GM18951 (cell line): ENCODE measurements around the gene USP25.
A peak's percentile ranks its signal among the peaks of the same experiment; 100 is the strongest.

ENCODE experiments used
- POLR2A ChIP-seq: IDR thresholded peaks from 4 replicates; pipeline ENCODE4 v1.6.1; 2011; ENCODE audit warnings: mild to moderate bottlenecking; ENCODE audit not compliant: insufficient read length, insufficient read depth; ENCODE audit errors: extremely low read depth
- in situ Hi-C: fragments of 300-500 bp; cut with MboI; formaldehyde crosslinking; loops from one replicate; pipeline ENCODE4 v1.12.0; 2022; ENCODE audit warnings: low sequenced_read_pairs, mixed read lengths, inconsistent platforms; ENCODE audit not compliant: unreplicated experiment

The USP25 gene

GRCh38 chr21:15729674-15730483, at the start of gene USP25:
USP25 (plus strand) TSS chr21:15729982; CDS start chr21:15730394, 412 bp downstream.
- TF ChIP-seq POLR2A, result peak; percentile 81
- in situ Hi-C loops, result no loop called here

- no peak for TF ChIP-seq POLR2A
- in situ Hi-C loops, result no loop called here
Observed at GRCh38 chr21:15682186-15682895, 47.4 kb upstream of the USP25 start.

- TF ChIP-seq POLR2A, result no peak
- in situ Hi-C loops, result no loop called here
Observed at GRCh38 chr21:15682977-15683376, 46.8 kb upstream of the USP25 start.

GRCh38 chr21:15686506-15686905, 43.3 kb upstream of the USP25 start:
- TF ChIP-seq POLR2A, result no peak

GRCh38 chr21:15687208-15687607, 42.6 kb upstream of the USP25 start:
- no peak for TF ChIP-seq POLR2A
- in situ Hi-C loops, result no loop called here

More at GRCh38 chr21:15686506-15686905, 43.3 kb upstream of the USP25 start:
- in situ Hi-C loops, result no loop called here

- in situ Hi-C loops, result no loop called here
- no peak for TF ChIP-seq POLR2A
Observed at GRCh38 chr21:15688016-15688415, 41.8 kb upstream of the USP25 start.

GRCh38 chr21:15688809-15689208, 41.0 kb upstream of the USP25 start:
- in situ Hi-C loops, result no loop called here
- TF ChIP-seq POLR2A, result no peak

- no peak for TF ChIP-seq POLR2A
- in situ Hi-C loops, result no loop called here
Observed at GRCh38 chr21:15692711-15693110, 37.1 kb upstream of the USP25 start.

GRCh38 chr21:15695241-15695640, 34.5 kb upstream of the USP25 start:
- in situ Hi-C loops, result no loop called here

GRCh38 chr21:15701830-15702229, 28.0 kb upstream of the USP25 start:
- in situ Hi-C loops, result no loop called here

More at GRCh38 chr21:15695241-15695640, 34.5 kb upstream of the USP25 start:
- no peak for TF ChIP-seq POLR2A

GRCh38 chr21:15703932-15704331, 25.9 kb upstream of the USP25 start:
- no peak for TF ChIP-seq POLR2A
- in situ Hi-C loops, result no loop called here

More at GRCh38 chr21:15701830-15702229, 28.0 kb upstream of the USP25 start:
- TF ChIP-seq POLR2A, result no peak

GRCh38 chr21:15706696-15707095, 23.1 kb upstream of the USP25 start:
- in situ Hi-C loops, result no loop called here
- TF ChIP-seq POLR2A, result no peak

GRCh38 chr21:15713412-15713811, 16.4 kb upstream of the USP25 start:
- in situ Hi-C loops, result no loop called here
- TF ChIP-seq POLR2A, result no peak

GRCh38 chr21:15718711-15719110, 11.1 kb upstream of the USP25 start:
- no peak for TF ChIP-seq POLR2A
- in situ Hi-C loops, result no loop called here

GRCh38 chr21:15719976-15720375, 9.8 kb upstream of the USP25 start:
- in situ Hi-C loops, result no loop called here
- no peak for TF ChIP-seq POLR2A
